Fibroblast of peridontal ligament (primary cell): ENCODE measurements around the gene LRRC61.
"Not testable (repeated sequence)": the region's sequence is repeated elsewhere in the genome, so short reads cannot be mapped to it uniquely, and the experiment has no call there.

Source experiments
- DNase-seq: peaks from one replicate; pipeline ENCODE4 v3.0.0-alpha.2; 2010; ENCODE audit errors: extremely low read depth

The LRRC61 gene

DNA sequence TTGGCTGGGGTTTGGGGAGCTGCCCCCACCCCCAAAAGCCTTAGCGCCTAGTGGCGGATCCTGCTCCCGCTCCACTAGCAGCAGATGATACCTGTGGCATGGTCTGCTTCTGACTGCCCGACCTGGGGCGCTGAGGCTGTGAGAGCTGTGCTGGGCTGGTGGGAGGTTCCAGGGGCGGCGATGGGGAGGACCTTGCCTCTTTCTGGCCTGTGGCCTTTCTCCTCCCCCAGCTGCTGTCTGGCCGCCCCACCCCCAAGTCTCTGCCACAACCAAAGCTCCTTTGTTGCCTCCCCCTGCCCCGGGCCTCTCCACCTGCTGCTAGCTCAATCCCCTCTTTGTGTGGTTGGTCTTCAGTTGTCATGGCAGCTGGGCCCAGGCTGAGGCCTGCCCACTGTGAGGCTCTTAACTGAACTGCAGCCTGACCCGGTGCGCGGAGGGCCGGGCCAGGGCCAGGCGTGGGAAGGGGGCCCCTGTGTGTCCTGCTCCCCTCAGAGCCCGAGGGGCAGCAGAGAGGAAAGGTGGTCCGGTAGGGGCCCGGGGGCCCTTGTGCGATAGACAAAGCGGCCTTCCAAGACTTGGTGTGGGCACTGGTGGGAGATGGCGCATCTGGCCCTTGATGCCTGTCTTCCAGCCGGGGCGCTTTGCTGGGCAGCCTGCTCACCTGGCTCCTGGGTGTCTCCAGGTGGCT lies 60.7 kb downstream of the LRRC61 start:
- no peak for DNase-seq

DNA sequence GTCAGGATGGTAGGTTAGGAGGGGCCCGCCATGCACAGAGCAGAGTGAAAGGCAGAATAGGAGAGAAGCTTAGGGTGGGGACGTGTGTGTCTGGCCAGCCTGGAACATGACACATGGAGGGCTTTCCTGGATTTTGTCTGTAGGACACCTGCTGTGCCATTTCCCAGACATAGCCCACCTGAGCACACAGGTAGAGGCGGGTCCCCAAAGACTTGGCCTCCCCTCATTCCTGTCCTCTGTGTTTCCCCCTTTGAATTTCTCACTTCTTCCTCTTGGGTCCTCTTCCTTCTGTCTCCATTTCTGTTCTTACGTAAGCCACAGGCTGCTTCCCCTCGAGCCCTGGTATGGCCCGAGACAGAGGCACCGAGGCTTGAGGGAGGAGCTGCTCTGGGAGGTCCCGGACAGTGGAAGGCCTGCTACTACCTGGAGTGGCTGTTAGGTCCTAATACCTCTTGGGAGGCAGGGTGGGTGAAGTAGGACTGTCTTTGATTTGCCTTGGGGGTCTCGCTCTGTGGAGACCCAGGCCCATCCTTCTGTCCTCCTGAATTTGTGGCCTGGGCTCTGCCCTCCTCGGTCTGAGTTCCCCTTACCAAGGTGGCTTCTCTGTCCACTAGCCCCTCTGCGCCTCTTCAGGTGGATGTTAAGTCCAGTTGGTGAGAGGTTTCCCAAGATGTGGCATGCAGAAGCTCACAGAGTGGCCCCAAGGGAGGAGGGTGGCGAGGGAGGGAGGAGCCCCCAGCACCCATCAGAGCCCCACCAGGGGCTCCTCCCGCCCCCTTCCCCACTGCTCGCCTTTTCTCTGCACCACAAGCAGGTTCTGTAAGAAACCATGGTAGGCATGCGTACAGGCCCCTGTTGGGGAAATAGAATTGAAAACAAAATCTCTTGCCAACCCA lies 61.5 kb downstream of the LRRC61 start:
- no peak for DNase-seq

DNA sequence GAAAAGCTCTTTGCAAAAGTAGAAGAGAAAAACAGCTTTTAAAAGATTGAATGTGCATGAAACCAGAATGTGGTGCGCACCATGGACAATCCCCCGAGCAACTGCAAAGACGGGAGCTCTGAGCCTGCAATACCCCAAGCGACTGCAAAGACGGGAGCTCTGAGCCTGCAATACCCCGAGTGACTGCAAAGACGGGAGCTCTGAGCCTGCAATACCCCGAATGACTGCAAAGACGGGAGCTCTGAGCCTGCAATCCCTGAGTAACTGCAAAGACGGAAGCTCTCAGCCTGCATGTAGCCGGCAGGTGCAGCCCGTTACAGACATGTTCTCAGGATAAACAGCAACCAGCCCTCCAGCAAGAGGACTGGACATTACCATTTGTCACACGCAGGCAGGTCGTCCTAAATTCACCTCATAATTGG lies 62.2 kb downstream of the LRRC61 start:
- DNase-seq = no peak

DNA sequence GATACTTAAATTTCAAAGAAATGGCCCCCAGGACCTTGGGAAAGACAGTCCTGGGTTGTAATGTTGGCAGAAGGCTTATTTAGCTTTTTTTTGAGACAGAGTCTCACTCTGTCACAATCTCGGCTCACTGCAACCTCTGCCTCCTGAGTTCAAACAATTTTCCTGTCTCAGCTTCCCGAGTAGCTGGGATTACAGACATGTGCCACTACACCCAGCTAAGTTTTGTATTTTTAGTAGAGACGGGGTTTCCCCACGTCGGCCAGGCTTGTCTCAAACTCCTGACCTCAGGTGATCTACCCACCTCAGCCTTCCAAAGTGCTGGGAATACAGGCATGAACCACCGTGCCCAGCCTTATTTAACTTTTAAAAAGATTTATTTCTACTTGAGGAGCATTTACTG lies 62.7 kb downstream of the LRRC61 start:
- not testable (repeated sequence) for DNase-seq
